ENCODE results near the gene INPP5A.
A peak's percentile ranks its signal among the peaks of the same experiment; 100 is the strongest.
"Not testable (repeated sequence)": the region's sequence is repeated elsewhere in the genome, so short reads cannot be mapped to it uniquely, and the experiment has no call there.

Gene INPP5A

GRCh38 chr10:132504501-132505272 lies 32.9 kb upstream of the INPP5A start:
- no peak for DNase-seq (ENCODE audit: low spot score)

GRCh38 chr10:132505546-132505945 lies 32.0 kb upstream of the INPP5A start:
- not testable (repeated sequence) for DNase-seq (ENCODE audit: low spot score)

- DNase-seq (ENCODE audit: low spot score) = no peak
Observed at GRCh38 chr10:132506711-132507408, 30.7 kb upstream of the INPP5A start.

- no peak for DNase-seq (ENCODE audit: low spot score)
Observed at GRCh38 chr10:132507409-132507955, 30.1 kb upstream of the INPP5A start.

- no peak for DNase-seq (ENCODE audit: low spot score)
Observed at GRCh38 chr10:132507956-132508490, 29.6 kb upstream of the INPP5A start.

- no peak for DNase-seq (ENCODE audit: low spot score)
Observed at GRCh38 chr10:132508581-132509443, 28.8 kb upstream of the INPP5A start.

- DNase-seq (ENCODE audit: low spot score) = no peak
Observed at GRCh38 chr10:132509506-132510173, 27.9 kb upstream of the INPP5A start.

- no peak for DNase-seq (ENCODE audit: low spot score)
Observed at GRCh38 chr10:132510174-132510611, 27.4 kb upstream of the INPP5A start.

GRCh38 chr10:132511121-132512051 lies 26.2 kb upstream of the INPP5A start:
- no peak for DNase-seq (ENCODE audit: low spot score)

- no peak for DNase-seq (ENCODE audit: low spot score)
Observed at GRCh38 chr10:132512052-132512442, 25.5 kb upstream of the INPP5A start.

GRCh38 chr10:132512693-132513345 lies 24.8 kb upstream of the INPP5A start:
- DNase-seq (ENCODE audit: low spot score) = no peak

GRCh38 chr10:132514821-132515520 lies 22.6 kb upstream of the INPP5A start:
- DNase-seq (ENCODE audit: low spot score) = no peak

GRCh38 chr10:132515811-132516726 lies 21.5 kb upstream of the INPP5A start:
- DNase-seq (ENCODE audit: low spot score) = no peak

- peak; percentile 88 for DNase-seq (ENCODE audit: low spot score)
Observed at GRCh38 chr10:132516771-132517725, 20.5 kb upstream of the INPP5A start.

GRCh38 chr10:132517951-132518521 lies 19.6 kb upstream of the INPP5A start:
- DNase-seq (ENCODE audit: low spot score) = no peak
